HG03039 (cell line): ENCODE measurements around the gene STAG3.
"Not testable (repeated sequence)": the region's sequence is repeated elsewhere in the genome, so short reads cannot be mapped to it uniquely, and the experiment has no call there.

Source experiments
- ATAC-seq: cut with Tn5 transposase; IDR thresholded peaks from one replicate; pipeline ENCODE4 v1.9.1; 2021; ENCODE audit warnings: mild to moderate bottlenecking, moderate library complexity; ENCODE audit not compliant: unreplicated experiment

The STAG3 gene

GRCh38 chr7:100210805-100211204, 33.1 kb downstream of the STAG3 start:
- no peak for ATAC-seq

DNA sequence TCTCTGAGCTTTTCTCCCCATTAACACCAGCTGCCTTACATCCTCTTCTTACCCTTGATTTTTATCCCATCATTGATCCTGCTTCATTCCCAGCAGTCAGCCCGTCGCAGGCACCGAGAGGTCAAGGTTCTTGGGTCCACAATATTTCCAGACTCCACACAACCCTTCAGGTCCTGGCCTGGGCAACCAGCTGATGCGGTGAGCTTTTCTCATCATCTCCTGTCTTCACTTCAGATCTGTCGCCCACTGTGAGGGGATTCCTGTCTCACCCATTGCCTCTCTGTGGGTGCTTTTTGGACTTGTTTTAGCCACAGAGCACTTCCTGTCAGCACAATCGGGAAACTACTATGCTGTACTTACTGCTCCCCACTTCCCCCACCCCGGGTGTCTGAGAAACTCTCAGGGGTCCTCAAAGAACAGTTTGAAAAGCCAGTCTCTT, 33.6 kb downstream of the STAG3 start:
- no peak for ATAC-seq

DNA sequence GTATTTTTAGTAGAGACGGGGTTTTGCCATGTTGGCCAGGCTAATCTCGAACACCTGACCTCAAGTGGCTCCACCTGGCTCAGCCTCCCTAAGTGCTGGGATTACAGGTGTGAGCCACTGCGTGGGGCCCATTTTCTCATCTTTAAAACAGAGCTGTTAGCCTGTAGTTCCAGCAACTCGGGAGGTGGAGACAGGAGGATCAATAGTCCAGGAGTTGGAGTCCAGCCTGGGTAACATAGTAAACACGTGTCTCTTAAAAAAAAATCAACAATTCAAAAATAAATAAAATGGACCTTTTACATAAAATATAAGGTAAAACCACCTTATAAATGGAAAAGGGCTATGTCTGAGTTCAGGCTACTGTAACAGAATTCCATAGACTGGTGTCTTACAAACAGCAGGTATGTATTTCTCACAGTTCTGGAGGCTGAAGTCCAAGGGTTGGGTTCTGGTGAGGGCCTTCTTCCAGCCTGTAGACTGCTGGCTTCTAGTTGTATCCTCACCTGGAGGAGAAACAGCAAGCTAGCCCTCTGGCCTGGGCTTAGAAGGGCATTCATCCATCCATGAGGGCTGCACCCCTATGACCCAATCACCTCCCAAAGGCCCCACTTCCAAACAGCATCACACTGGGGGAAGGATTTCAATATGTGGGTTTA, 35.0 kb downstream of the STAG3 start:
- ATAC-seq = no peak

GRCh38 chr7:100213672-100214071, 36.0 kb downstream of the STAG3 start:
- no peak for ATAC-seq

DNA sequence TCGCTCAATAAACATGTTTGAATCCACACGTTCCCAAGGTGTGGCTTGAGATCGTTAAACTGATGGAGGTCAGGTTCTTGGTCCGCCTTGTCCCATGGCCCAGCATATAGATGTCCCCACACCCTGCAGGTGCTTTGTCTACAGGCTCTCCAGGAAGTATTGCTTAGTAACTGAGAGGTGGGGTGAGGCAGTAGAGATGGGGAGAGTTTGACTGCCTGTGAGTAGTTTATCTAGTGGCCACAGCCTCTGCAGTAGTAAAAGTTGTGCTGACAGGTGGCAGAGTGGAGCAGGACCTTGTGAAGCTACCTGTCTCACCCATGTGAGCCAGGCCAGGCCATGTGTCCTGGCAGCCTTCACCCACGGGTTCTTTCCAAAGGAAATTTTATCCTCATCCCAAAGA, 36.6 kb downstream of the STAG3 start:
- not testable (repeated sequence) for ATAC-seq

DNA sequence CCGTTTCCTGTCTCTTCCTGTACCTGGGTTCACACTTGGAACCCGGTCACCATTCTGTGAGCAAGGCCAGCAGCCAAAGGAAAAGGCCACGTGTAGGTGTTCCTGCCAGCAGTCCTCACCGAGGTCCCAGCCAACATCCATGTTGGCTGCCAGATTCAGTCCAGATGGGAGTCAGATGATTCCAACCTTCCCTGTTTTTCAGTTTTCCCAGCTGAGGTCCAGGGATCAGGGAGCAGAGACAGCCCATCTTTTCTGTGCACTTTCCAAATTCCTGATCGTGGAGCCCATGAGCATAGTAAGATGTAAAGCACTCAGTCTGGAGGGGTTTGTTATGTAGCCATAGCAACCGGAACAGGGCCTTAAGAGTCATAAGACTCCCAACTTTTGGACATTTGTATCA, 38.2 kb downstream of the STAG3 start:
- ATAC-seq = no peak

GRCh38 chr7:100217934-100218333, 40.2 kb downstream of the STAG3 start:
- not testable (repeated sequence) for ATAC-seq

GRCh38 chr7:100219271-100219737, 41.6 kb downstream of the STAG3 start:
- ATAC-seq = no peak

GRCh38 chr7:100219801-100220585, 42.3 kb downstream of the STAG3 start, which contains the start of gene PVRIG:
PVRIG (plus strand) TSS chr7:100219949; CDS start chr7:100219971, 22 bp downstream.
- ATAC-seq = not testable (repeated sequence)

GRCh38 chr7:100220586-100221230, 43.0 kb downstream of the STAG3 start:
- ATAC-seq = no peak

DNA sequence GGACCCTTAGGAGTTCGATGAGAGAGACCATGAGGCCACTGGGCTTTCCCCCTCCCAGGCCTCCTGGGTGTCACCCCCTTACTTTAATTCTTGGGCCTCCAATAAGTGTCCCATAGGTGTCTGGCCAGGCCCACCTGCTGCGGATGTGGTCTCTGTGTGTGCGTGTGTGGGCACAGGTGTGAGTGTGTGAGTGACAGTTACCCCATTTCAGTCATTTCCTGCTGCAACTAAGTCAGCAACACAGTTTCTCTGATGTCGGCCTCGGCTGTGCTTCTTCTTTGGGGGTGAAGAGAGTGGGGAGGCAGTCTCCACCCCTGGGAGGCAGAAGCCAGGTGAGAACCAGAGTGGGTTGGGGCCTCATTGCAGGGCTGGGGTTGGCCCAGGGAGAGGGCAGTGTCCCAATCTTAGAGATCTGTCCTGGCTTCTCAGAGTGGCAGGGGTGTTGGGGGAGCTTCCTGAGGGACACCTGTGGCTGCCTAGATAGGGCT, 43.6 kb downstream of the STAG3 start:
- no peak for ATAC-seq

DNA sequence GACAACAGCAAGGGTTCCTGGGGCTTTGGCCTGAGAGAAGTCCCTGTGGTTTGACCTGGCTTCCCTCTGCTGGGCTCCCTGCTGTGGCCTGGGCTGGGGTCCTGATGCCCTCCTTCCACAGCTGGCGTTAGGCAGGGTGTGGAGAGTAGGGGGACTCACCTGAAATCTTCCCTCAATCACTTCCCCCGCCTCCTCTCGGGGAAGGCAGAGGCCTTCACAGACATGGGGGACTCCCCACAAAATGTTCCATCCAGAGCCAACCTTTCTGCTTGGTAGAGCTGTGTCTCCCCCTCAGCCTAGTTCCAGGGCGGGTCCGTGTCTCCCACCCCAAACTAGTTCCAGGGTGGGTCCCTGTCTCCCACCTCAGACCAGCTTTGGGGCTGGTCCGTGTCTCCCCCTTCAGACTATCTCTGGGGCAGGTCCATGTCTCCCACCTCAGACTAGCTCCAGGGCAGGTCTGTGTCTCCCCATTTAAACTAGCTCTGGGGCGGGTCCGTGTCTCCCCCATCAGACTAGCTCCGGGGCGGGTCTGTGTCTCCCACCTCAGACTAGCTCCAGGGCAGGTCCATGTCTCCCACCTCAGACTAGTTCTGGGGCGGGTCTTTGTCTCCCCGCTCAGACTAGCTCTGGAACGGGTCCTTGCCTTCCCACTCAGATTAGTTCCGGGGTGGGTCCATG, 44.2 kb downstream of the STAG3 start:
- ATAC-seq = no peak

GRCh38 chr7:100222445-100223132, 44.9 kb downstream of the STAG3 start:
- ATAC-seq = no peak

- not testable (repeated sequence) for ATAC-seq
Measured at GRCh38 chr7:100223376-100223927, 45.7 kb downstream of the STAG3 start.

DNA sequence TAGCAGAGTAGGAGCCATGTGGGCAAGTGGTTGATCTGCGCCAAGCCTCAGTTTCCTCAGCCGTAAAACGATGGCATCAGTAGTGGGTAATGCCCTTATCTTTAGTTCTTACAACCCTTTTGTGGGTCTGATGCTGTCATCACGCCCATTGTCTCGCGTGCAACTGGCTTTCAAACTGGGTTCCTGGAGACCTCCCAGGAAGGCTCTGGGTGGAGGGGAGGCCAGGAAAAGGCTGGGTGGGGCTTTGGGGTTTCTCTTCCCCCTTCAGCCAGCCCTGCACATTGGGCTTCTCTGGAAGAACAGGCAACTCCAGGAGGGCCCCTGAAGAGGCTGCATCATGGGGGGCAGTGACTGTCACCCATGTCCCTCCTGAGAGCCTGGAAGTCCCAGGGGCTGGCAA, 47.2 kb downstream of the STAG3 start:
- ATAC-seq = not testable (repeated sequence)

DNA sequence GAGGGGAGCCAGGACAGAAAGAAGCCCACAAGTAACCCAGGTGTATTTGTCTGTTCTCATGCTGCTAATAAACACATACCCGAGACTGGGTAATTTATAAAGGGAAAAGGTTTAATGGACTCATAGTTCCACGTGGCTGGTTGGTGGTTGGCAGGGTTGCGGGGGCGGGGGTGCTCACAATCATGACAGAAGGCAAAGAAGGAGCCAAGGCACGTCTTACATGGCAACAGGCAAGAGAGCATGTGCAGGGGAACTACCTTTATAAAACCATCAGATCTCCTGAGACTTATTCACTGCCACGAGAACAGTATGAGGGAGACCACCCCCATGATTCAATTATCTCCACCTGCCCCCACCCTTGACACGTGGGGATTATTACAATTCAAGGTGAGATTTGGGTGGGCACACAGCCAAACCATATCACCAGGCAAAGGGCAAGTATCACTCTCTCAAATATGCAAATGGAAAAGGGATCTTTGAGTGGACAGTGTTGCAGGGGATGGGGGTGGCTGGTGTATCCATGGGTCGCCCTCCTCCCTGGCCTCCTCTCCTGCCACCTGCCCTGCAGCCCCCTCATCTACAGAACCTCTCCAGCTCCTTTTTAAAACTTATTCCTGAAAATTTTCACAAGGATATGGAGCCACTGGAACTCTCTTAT, 57.1 kb downstream of the STAG3 start:
- not testable (repeated sequence) for ATAC-seq

DNA sequence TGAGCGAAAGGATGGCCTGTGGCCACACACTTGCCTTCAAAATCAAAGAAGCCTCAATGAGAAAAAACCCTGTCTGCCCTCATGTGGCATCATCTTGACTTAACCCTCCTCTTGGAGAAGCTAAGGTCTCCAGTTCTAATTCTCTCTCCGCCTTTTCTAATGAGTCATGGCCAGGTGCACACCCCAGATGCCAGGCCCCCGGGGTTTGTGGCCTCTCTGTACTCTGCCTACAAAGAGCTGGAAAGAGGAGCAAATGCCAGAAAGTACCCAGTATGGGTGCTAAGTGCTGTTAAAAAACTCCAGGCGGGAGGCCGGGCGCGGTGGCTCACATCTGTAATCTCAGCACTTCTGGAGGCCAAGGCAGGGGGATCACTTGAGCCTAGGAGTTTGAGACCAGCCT, 62.3 kb downstream of the STAG3 start:
- ATAC-seq = not testable (repeated sequence)

- not testable (repeated sequence) for ATAC-seq
Measured at GRCh38 chr7:100243385-100243784, 65.7 kb downstream of the STAG3 start.

- ATAC-seq = not testable (repeated sequence)
Measured at GRCh38 chr7:100244988-100245605, 67.4 kb downstream of the STAG3 start.
